DND-41 (cell line): ENCODE results near the gene NDUFC2.
"Not testable (repeated sequence)": the region's sequence is repeated elsewhere in the genome, so short reads cannot be mapped to it uniquely, and the experiment has no call there.

ENCODE experiments used
- ATAC-seq: fragments of 200-7000 bp; cut with Tn5 transposase; 3 replicates; pipeline ENCODE4 v1.9.1; 2021; ENCODE audit warnings: low read depth; ENCODE audit not compliant: insufficient read depth
- DNase-seq: peaks from one replicate; pipeline ENCODE4 v3.0.0-alpha.2; 2020
- H2AFZ ChIP-seq: 2 replicates; pipeline ENCODE4 v1.6.0; 2012; ENCODE audit warnings: low read depth, low read length
- H3K27ac ChIP-seq: 2 replicates; pipeline ENCODE4 v1.5.1; 2012; ENCODE audit warnings: low read length, inconsistent platforms
- H3K27me3 ChIP-seq: fragments of 200-600 bp; sonication (generic); 2 replicates; pipeline ENCODE4 v1.6.0; 2012; ENCODE audit warnings: low read length, mild to moderate bottlenecking, inconsistent platforms; ENCODE audit not compliant: insufficient read depth, poor library complexity
- H3K36me3 ChIP-seq: 2 replicates; pipeline ENCODE4 v1.5.1; 2012; ENCODE audit warnings: low read length, inconsistent platforms; ENCODE audit not compliant: insufficient read depth
- H3K4me1 ChIP-seq: 2 replicates; pipeline ENCODE4 v1.5.1; 2012; ENCODE audit warnings: mild to moderate bottlenecking, low read length; ENCODE audit not compliant: insufficient read depth
- H3K4me2 ChIP-seq: 2 replicates; pipeline ENCODE4 v1.6.0; 2012; ENCODE audit warnings: mild to moderate bottlenecking, moderate library complexity, low read length, inconsistent platforms; ENCODE audit not compliant: insufficient read depth
- H3K4me3 ChIP-seq, 2 experiments: fragments of 200-600 bp in 1 of 2; shearing (Covaris generic) in 1 of 2; 2 replicates each; pipeline ENCODE4 v1.5.1; 2012 to 2016; ENCODE audit warnings: inconsistent platforms in 2 of 2, low read length in 2 of 2, mild to moderate bottlenecking in 2 of 2, low read depth in 1 of 2, moderate library complexity in 1 of 2
- H3K79me2 ChIP-seq: 2 replicates; pipeline ENCODE4 v1.6.0; 2012; ENCODE audit warnings: low read length, inconsistent platforms; ENCODE audit not compliant: insufficient read depth
- H3K9ac ChIP-seq: 2 replicates; pipeline ENCODE4 v1.6.0; 2012; ENCODE audit warnings: low read depth, mild to moderate bottlenecking, inconsistent platforms, low read length, moderate library complexity
- H3K9me3 ChIP-seq: 2 replicates; pipeline ENCODE4 v1.5.1; 2012; ENCODE audit warnings: low read length, moderate library complexity, mild to moderate bottlenecking, inconsistent platforms; ENCODE audit not compliant: insufficient read depth, severe bottlenecking
- H4K20me1 ChIP-seq: 2 replicates; pipeline ENCODE4 v1.6.0; 2012; ENCODE audit warnings: low read length; ENCODE audit not compliant: insufficient read depth
- EZH2 ChIP-seq: IDR thresholded peaks from 3 replicates; pipeline ENCODE4 v1.6.1; 2012; ENCODE audit warnings: borderline replicate concordance, low read depth, mild to moderate bottlenecking, moderate library complexity, low read length, inconsistent platforms; ENCODE audit not compliant: severe bottlenecking
- TF ChIP-seq, protein P1 (sequence below): IDR thresholded peaks from 2 replicates; pipeline ENCODE4 v1.5.1; 2012; ENCODE audit warnings: borderline replicate concordance, low read length, moderate library complexity, mild to moderate bottlenecking; ENCODE audit not compliant: poor library complexity, severe bottlenecking; ENCODE audit errors: extremely low read depth

Gene NDUFC2

DNA sequence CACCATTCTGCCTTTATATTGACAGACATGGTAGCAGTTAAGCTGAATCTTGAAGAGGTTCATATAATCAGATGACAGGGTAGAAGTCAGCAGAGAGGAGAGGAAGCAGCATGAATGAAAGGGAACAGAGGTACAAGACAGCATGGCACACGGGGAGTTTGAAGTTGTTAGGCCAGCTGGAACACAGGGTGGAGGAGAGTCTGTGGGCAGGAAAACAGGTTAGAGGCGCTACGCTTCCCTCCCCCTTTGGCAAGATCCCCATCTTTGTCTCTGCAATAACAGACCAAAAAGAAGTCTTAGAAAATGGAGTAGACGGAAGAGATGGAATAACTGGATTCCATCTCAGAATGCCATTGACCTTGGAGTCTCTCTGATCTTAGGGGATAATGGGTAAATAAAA is 20.0 kb upstream of the NDUFC2 start:
- TF ChIP-seq EZH2, result no peak
- Histone ChIP-seq H3K27me3 (no peaks in the 10 kb centered on the region), H3K4me1 (no peaks in the 10 kb centered on the region), H3K9me3 (no peaks in the 10 kb centered on the region), H4K20me1 (no peaks in the 10 kb centered on the region), H3K27ac (no peak overlapping the region), H3K9ac (no peak overlapping the region), H3K4me2 (no peak overlapping the region), H3K4me3 (no peak overlapping the region), H3K36me3 (peaks cover 60% of the 10 kb centered on the region), H3K79me2 (no peaks in the 10 kb centered on the region), H2AFZ (no peak overlapping the region)
- no peak for ATAC-seq
- no peak for DNase-seq

DNA sequence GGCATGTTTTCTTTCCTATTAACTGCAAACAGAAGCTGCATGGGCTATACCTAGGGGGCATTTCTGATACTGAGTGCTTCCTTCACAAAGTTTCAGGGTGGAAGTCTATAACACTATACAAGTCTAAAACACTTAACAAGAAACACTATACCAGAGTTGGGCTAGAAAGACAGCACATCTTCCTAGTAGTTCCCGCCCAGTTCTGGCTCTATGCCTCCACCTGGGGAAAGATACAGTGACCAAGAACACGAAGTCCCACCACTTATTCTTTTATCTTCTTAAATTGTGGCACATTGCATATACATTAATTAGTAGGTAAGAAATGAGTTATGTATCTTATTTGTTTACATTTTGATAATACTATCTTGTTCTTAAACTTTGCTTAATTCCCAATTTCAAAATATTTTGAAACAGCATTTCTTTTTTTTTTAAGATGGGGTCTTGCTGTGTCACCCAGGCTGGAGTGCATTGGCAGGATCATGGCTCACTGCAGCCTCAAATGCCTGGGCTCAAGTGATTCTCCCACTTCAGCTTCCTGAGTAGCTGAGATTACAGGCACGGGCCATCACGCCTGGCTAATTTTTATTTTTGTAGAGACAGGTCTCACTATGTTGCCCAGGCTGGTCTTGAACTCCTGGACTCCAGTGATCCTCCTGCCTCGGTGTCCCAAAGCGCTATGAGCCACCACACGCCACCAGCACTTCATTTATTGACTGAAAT is 18.2 kb upstream of the NDUFC2 start:
- no peaks in the 10 kb centered on the region for H3K27me3 ChIP-seq
- H3K36me3 ChIP-seq, result peaks cover 56% of the 10 kb centered on the region
- no peaks in the 10 kb centered on the region for H4K20me1 ChIP-seq
- no peak for DNase-seq
- H3K4me1 ChIP-seq, result no peaks in the 10 kb centered on the region
- H3K4me3 ChIP-seq, result no peak overlapping the region
- no peaks in the 10 kb centered on the region for H3K79me2 ChIP-seq
- no peak overlapping the region for H3K4me2 ChIP-seq
- no peaks in the 10 kb centered on the region for H3K9me3 ChIP-seq
- no peak overlapping the region for H3K9ac ChIP-seq
- no peak for ATAC-seq
- no peak overlapping the region for H2AFZ ChIP-seq
- H3K27ac ChIP-seq, result no peak overlapping the region
- TF ChIP-seq, protein P1, sequence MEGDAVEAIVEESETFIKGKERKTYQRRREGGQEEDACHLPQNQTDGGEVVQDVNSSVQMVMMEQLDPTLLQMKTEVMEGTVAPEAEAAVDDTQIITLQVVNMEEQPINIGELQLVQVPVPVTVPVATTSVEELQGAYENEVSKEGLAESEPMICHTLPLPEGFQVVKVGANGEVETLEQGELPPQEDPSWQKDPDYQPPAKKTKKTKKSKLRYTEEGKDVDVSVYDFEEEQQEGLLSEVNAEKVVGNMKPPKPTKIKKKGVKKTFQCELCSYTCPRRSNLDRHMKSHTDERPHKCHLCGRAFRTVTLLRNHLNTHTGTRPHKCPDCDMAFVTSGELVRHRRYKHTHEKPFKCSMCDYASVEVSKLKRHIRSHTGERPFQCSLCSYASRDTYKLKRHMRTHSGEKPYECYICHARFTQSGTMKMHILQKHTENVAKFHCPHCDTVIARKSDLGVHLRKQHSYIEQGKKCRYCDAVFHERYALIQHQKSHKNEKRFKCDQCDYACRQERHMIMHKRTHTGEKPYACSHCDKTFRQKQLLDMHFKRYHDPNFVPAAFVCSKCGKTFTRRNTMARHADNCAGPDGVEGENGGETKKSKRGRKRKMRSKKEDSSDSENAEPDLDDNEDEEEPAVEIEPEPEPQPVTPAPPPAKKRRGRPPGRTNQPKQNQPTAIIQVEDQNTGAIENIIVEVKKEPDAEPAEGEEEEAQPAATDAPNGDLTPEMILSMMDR, result no peak
- no peak for TF ChIP-seq EZH2

DNA sequence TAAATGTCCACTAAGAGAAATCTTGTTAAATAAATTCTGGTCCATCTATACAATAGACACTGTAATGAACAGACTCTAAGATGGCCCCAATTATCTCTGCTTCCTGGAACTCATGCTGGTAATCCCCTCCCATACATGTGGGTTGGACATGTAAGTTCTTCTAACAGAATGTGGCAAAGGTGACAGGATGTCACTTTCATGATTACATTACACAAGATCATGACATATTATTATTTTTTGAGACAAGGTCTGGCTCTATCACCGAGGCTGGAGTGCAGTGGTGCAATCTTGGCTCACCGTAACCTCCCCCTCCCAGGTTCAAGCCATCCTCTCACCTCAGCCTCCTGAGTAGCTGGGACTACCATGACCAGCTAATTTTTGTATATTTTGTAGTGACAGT is 14.6 kb upstream of the NDUFC2 start:
- H3K36me3 ChIP-seq, result peaks cover 32% of the 10 kb centered on the region
- TF ChIP-seq, protein P1, result no peak
- no peak for TF ChIP-seq EZH2
- no peaks in the 10 kb centered on the region for H4K20me1 ChIP-seq
- no peak overlapping the region for H3K27ac ChIP-seq
- no peak overlapping the region for H3K4me2 ChIP-seq
- H3K4me1 ChIP-seq, result no peaks in the 10 kb centered on the region
- no peak for DNase-seq
- no peak overlapping the region for H3K4me3 ChIP-seq
- no peak overlapping the region for H3K9ac ChIP-seq
- no peaks in the 10 kb centered on the region for H3K27me3 ChIP-seq
- no peaks in the 10 kb centered on the region for H3K79me2 ChIP-seq
- H2AFZ ChIP-seq, result no peak overlapping the region
- no peak for ATAC-seq
- no peaks in the 10 kb centered on the region for H3K9me3 ChIP-seq

DNA sequence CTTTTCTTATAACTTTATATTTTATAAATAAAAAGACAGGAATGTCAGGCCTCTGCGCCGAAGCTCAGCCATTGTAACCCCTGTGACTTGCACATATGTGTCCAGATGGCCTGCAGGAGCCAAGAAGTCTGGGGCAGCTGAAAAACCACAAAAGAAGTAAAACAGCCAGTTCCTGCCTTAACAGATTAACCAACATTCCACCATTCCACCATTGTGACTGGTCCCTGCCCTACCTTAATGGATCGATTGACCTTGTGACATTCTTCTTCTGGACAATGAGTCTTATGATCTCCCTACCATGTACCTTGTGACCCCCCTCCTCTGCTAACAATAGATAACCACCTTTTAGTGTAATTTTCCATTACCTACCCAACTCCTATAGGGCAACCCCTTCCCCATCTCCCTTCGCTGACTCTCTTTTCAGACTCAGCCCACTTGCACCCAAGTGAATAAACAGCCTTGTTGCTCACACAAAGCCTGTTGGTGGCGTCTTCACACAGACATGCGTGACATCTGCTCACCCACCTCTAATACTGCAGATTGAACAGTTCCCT is 6.9 kb upstream of the NDUFC2 start:
- DNase-seq, H3K4me3 ChIP-seq, H3K9me3 ChIP-seq, H3K9ac ChIP-seq, H3K79me2 ChIP-seq, H3K4me1 ChIP-seq, H2AFZ ChIP-seq, H4K20me1 ChIP-seq, H3K4me2 ChIP-seq, H3K27ac ChIP-seq, ATAC-seq, H3K36me3 ChIP-seq, H3K27me3 ChIP-seq: not testable (repeated sequence)
